ENCODE results near the gene DPM2. TPM values are rescaled to one million over a fixed set of nuclear protein-coding genes. Genes with fewer than 3 reads are reported as not detected.

Gene DPM2
- polyA plus RNA-seq, 3 donors from 2014 or later: 48.0 to 79.7 (median 59.8) TPM

GRCh38 chr9:127977009-127977883, 39.6 kb upstream of the DPM2 start:
- Mint-ChIP-seq H3K9me3 (no peaks in the 10 kb centered on the region), H3K36me3 (no peaks in the 10 kb centered on the region), H3K27ac (no peak overlapping the region), H3K4me3 (peak overlapping the region in 2 of 5 donors; percentile 35 to 46), H3K4me1 (peaks cover 40 to 45% of the 10 kb centered on the region in 2 donors), H3K27me3 (ENCODE audit: low read depth in 3 of 3) (peaks cover 2 to 5% (median 5%) of the 10 kb centered on the region in 3 donors)
- no peak for DNase-seq

DNA sequence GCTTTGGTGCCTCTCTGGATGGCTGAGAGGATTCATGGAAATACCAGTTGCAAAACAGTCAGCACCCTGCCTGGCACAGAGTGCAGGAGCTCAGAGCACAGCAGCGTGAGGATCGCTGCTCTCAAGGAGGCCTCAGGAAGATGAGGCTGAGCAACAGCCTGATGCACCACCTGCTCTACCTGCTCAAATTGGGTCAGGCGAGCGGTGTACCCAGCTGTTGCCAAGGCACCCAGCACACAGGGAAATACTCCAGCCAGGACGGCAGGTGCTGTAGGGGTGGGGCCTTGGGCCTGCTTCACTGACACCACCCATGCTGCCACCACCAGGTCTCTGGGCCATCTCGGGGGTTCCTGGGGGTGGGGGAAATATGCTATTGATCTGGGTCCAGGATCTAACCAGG, 38.8 kb upstream of the DPM2 start:
- Mint-ChIP-seq H3K4me3 (no peak overlapping the region), H3K27me3 (ENCODE audit: low read depth in 3 of 3) (peaks cover 2 to 7% (median 4%) of the 10 kb centered on the region in 3 donors), H3K4me1 (peaks cover 43 to 50% of the 10 kb centered on the region in 2 donors), H3K9me3 (no peaks in the 10 kb centered on the region), H3K27ac (peak overlapping the region in 1 of 6 donors; percentile 29), H3K36me3 (no peaks in the 10 kb centered on the region)
- DNase-seq: no peak

DNA sequence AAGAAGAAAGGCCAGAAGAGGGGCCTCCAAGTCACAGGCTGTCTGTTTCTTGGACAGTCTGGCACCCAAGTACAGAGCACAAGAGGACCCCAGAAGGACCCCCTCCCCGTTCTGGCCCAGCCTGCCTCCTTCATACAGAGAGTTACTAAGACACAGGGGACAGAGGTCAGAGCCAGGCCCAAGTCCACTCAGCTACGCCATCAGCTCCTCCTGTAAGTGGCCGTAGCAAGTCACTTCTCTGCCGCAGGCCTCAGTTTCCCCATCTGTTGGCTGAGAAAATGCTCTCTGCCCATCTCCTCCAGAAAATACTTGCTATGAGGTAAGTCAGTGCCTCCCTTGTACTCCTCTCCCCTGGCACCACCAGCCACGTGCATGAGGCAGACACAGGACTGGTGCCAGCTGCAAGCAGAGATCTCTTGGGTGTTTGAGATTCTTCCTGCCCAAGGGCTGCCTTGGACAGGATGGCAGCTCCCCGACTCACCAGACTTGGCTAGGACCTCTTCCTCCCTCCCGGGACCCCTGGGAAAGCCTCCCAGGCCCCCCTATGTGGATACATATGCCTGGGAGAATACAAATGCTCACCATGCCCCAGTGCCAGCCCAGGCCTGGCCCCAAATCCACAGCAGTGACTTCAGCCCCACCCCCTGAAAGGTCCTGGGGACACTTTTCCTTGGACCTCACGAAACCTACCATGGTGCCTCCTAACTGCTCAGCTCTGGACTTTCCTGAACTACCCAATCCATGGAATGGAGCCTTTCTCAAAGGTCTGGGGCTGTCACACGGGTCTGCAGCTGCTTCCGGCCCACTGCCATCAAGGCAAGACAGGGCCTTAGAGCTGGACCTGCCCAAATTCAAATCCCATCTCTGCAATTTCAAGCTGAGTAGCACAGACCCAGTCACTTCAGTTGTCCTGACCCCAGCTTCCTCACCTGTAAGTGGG, 38.0 kb upstream of the DPM2 start:
- H3K27me3 Mint-ChIP-seq (ENCODE audit: low read depth in 3 of 3): peaks cover 2 to 4% (median 2%) of the 10 kb centered on the region in 3 donors
- H3K36me3 Mint-ChIP-seq: no peaks in the 10 kb centered on the region
- no peak overlapping the region for H3K4me3 Mint-ChIP-seq
- H3K4me1 Mint-ChIP-seq: peaks cover 47 to 53% of the 10 kb centered on the region in 2 donors
- H3K9me3 Mint-ChIP-seq: no peaks in the 10 kb centered on the region
- H3K27ac Mint-ChIP-seq: peak overlapping the region in 1 of 6 donors; percentile 34
- DNase-seq: no peak

- peaks cover 0 to 4% (median 3%) of the 10 kb centered on the region in 3 donors for H3K27me3 Mint-ChIP-seq (ENCODE audit: low read depth in 3 of 3)
- no peaks in the 10 kb centered on the region for H3K9me3 Mint-ChIP-seq
- DNase-seq: no peak
- no peaks in the 10 kb centered on the region for H3K36me3 Mint-ChIP-seq
- peak overlapping the region in 2 of 6 donors; percentile 1 to 8 for H3K27ac Mint-ChIP-seq
- H3K4me3 Mint-ChIP-seq: no peak overlapping the region
- H3K4me1 Mint-ChIP-seq: peaks cover 53 to 57% of the 10 kb centered on the region in 2 donors
Measured at GRCh38 chr9:127974769-127975261, 37.2 kb upstream of the DPM2 start.

DNA sequence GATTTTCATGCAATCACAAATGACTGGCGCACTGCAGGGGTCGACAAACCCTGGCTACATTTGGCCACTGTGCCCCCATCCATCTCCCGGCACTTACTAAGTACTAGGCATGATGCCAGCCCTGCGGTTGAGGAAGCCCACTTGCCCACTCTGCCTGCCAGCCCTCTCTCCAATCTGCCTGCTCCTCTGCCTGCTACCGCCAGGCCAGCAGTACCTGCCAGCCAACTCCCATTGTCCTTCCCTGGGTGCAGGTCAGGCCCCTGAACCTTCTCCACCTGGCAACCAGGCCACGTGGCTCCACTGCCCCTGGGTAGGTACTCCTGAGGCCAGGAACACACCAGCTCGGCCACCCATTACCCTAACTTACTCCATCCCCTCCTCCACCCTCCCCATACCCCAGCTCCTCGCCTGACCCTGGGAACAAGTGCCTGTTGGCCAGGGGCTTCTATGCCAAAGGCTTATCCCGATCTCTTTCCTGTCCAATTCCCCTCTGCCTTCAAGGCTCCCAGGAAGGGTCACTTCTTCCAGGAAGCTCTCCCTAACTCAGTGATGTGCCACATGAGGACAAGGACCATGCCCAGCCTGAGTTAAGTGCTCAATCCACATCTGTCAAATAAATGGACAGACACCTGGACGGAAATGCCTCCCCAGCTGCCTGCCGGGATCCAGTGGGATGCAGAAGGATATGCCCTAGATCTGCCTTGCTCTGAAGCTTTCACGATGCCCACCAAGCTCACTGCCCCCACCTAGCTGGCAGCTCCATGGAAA, 36.5 kb upstream of the DPM2 start:
- Mint-ChIP-seq H3K27ac (peak overlapping the region in 2 of 6 donors; percentile 1 to 8), H3K36me3 (no peaks in the 10 kb centered on the region), H3K9me3 (no peaks in the 10 kb centered on the region), H3K4me1 (peaks cover 50 to 52% of the 10 kb centered on the region in 2 donors), H3K4me3 (no peak overlapping the region), H3K27me3 (ENCODE audit: low read depth in 3 of 3) (peaks cover 0 to 4% (median 4%) of the 10 kb centered on the region in 3 donors)
- DNase-seq: no peak

- H3K27ac Mint-ChIP-seq: peak overlapping the region in 2 of 6 donors; percentile 16 to 49
- no peaks in the 10 kb centered on the region for H3K36me3 Mint-ChIP-seq
- H3K9me3 Mint-ChIP-seq: no peaks in the 10 kb centered on the region
- H3K4me1 Mint-ChIP-seq: peaks cover 47 to 48% of the 10 kb centered on the region in 2 donors
- H3K4me3 Mint-ChIP-seq: peak overlapping the region in 1 of 5 donors; percentile 41
- no peak for DNase-seq
- H3K27me3 Mint-ChIP-seq (ENCODE audit: low read depth in 3 of 3): peaks cover 0 to 4% (median 4%) of the 10 kb centered on the region in 3 donors
Measured at GRCh38 chr9:127973169-127974000, 35.7 kb upstream of the DPM2 start.

DNA sequence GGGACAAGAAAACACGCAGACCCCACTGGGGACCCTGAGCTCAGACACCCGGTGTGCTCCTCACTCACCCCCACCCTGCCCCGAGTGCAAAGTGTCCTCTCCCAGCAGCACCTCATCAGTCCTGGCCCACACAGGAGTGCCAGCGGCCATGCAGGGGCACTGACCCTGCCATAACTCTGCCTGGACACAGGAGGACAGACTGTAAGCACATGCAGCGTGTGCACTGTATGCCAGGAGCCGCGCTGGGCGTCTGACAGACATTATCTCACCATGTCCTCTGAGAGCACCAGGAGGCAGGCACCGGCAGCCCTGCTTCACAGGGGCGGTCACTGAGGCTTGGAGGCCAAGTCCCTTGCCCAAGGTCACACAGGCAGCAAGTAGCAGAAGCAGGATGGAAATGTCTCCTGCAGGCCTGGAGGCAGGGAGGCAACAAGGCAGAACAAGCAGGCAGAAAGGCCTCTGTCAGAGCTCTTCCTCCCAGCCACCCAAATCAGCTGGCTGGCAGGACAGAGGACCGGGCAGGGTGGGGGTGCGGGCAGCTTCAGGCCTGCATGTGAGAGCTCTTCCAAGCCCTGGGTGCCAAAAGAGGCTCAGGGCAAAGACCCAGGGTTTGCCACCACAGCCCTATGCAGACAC, 34.7 kb upstream of the DPM2 start:
- Mint-ChIP-seq H3K4me1 (peaks cover 41 to 42% of the 10 kb centered on the region in 2 donors), H3K36me3 (no peaks in the 10 kb centered on the region), H3K9me3 (no peaks in the 10 kb centered on the region), H3K4me3 (peak overlapping the region in 3 of 5 donors; percentile 8 to 25 (median 12)), H3K27me3 (ENCODE audit: low read depth in 3 of 3) (peaks cover 0 to 5% (median 4%) of the 10 kb centered on the region in 3 donors), H3K27ac (peak overlapping the region in 2 of 6 donors; percentile 29 to 64)
- no peak for DNase-seq

DNA sequence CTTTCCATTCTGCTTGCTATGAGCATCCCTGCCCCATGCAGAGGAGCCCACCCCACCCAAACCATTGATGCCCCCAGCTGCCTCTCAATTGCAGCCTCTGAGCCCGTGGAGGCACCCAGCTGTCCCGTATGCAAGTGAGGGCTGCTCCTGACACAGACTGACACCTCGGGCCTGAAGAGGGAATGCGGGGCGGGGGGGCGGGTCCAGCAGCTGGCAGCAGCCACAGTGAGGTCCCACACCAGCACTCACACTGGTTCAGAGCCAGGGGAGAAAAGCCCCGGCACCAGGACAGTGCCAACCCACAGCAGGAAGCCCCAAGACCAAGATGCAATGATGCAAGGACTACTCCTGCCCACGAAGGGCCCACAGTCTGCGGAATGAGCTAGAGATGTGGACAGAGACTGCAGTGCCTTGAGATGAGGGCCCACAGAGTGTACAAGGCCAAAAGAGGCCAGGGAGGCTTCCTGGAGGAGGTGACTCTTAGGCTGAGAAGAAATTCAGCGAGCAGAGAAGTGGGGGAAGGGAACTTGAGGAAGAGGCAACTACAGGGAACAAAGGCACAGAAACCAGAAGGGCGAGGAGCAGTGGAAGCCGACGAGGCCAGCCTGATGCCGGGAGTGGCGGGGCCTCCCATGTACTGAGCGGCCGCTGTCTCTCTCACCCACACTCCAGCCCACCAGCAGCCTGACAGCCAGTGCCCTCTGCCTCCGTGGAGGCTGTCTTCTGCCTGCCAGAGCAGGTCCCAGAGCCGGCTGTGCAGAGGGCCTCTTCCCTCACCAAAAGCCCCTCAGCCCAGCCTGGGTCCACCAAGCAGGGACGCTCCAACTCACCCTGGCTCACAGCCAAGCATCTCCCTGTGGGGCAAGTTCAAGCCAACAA, 33.9 kb upstream of the DPM2 start:
- Mint-ChIP-seq H3K9me3 (no peaks in the 10 kb centered on the region), H3K4me1 (peaks cover 40 to 41% of the 10 kb centered on the region in 2 donors), H3K4me3 (peak overlapping the region; percentile 43 to 83 (median 77)), H3K27me3 (ENCODE audit: low read depth in 3 of 3) (peaks cover 0 to 5% (median 4%) of the 10 kb centered on the region in 3 donors), H3K27ac (peak overlapping the region; percentile 69 to 95 (median 88)), H3K36me3 (no peaks in the 10 kb centered on the region)
- peak; percentile 48 to 63 (median 55) for DNase-seq

DNA sequence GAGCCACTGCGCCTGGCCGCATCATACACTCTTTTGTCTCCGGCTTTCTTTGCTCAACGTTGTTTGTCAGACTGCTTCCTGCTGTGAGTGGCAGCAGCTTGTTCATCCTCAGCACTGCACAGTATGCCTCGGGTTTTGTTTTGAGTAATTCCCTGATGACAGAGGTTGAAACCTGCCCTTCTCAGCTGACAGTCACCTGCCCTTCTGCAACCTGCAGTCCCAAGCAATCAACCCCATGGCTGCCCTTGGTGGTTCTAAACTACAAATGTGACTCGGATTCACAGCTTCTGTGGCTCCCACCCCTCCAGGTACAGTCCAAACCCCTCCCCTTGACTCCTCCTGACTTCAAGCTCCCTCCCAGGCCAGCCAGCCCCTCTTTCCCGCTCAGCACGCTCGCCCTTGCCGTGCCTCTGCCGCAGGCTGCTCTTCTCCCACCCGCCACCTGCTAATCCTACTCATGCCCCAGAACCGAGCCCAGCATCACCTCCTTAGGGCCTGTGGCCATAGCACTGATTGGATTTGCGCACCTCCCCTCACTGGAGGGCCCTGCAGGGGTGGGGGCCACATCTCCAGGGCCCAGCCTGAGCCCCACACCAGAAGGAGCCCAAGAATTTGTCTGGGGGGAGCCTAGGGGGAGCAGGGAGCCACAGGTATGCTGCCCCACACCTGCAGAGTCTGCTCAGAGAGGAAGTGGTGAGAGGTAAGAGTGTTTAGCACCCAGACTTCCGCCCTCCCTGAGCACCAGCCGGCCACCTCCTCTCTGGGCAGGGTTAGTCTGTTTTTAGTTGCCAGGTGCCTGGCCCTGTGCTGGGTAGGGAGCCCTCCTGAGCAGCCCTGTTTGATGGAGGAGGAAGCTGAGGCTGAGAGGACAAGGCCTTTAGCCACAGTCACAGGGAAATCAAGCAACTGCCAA, 33.0 kb upstream of the DPM2 start:
- Mint-ChIP-seq H3K4me3 (peak overlapping the region; percentile 6 to 79 (median 27)), H3K9me3 (no peaks in the 10 kb centered on the region), H3K4me1 (peaks cover 36 to 38% of the 10 kb centered on the region in 2 donors), H3K27ac (peak overlapping the region; percentile 42 to 95 (median 76)), H3K36me3 (no peaks in the 10 kb centered on the region), H3K27me3 (ENCODE audit: low read depth in 3 of 3) (peaks cover 0 to 5% (median 4%) of the 10 kb centered on the region in 3 donors)
- DNase-seq: peak in 2 of 3 donors; percentile 22 to 29

DNA sequence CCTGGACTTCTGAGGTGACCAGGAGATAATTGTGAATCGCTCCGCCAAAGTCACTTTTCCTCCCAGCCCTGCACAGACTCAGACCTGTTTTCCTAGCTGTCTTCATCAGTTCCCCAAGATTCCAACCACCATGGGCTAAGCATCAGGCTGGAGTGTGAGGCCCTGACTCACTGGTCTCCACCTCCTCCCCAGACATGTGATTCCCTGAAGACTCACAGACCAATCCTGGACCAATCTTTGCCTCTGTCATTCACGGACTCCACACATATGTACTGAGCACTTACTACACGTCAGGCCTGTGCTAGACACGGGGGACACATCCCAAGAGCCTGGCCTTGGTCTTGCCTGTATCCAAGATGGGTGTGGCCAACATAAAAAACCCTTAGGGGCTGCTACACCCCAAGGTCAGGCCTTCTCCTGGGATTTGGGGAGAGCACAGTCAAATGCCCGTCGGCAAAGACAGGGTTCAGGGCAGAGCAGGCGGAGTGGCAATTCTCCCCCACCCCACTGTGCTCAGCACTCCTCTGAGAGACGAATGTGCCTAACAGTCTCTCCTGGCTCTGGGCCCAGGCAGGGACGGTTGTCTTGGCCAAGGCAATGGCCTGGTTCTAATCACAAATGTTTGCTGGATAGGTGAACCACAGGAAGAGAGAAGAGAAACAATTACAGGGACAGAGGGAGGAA, 31.2 kb upstream of the DPM2 start:
- Mint-ChIP-seq H3K4me3 (no peak overlapping the region), H3K4me1 (peaks cover 32 to 36% of the 10 kb centered on the region in 2 donors), H3K36me3 (no peaks in the 10 kb centered on the region), H3K27ac (peak overlapping the region in 1 of 6 donors; percentile 6), H3K9me3 (no peaks in the 10 kb centered on the region), H3K27me3 (ENCODE audit: low read depth in 3 of 3) (peaks cover 0 to 5% (median 4%) of the 10 kb centered on the region in 3 donors)
- no peak for DNase-seq
